ENCODE data around the gene MCF2L.

GRCh38 chr13:113041293-113041690 is 72.3 kb downstream of the MCF2L start:
- TF ChIP-seq CTCF (IDR thresholded peaks at IDR 0.05), result no peak
- TF ChIP-seq POLR2A (IDR thresholded peaks at IDR 0.05), result no peak

Data from body of pancreas (tissue), 4 donors.